ENCODE results near the gene SLC22A23. TPM values are rescaled to one million over a fixed set of nuclear protein-coding genes. Genes with fewer than 3 reads are reported as not detected.

Gene SLC22A23
- total RNA-seq, 1 experiment from 2014 or later = 6.8 TPM

GRCh38 chr6:3359101-3359752, 97.6 kb downstream of the SLC22A23 start:
- TF ChIP-seq, protein P1, sequence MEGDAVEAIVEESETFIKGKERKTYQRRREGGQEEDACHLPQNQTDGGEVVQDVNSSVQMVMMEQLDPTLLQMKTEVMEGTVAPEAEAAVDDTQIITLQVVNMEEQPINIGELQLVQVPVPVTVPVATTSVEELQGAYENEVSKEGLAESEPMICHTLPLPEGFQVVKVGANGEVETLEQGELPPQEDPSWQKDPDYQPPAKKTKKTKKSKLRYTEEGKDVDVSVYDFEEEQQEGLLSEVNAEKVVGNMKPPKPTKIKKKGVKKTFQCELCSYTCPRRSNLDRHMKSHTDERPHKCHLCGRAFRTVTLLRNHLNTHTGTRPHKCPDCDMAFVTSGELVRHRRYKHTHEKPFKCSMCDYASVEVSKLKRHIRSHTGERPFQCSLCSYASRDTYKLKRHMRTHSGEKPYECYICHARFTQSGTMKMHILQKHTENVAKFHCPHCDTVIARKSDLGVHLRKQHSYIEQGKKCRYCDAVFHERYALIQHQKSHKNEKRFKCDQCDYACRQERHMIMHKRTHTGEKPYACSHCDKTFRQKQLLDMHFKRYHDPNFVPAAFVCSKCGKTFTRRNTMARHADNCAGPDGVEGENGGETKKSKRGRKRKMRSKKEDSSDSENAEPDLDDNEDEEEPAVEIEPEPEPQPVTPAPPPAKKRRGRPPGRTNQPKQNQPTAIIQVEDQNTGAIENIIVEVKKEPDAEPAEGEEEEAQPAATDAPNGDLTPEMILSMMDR (conservative IDR thresholded peaks at IDR 0.05) = no peak
- no peak overlapping the region for H3K27ac ChIP-seq (ENCODE audit: insufficient read length, low read depth, low read length)
- no peak overlapping the region for H3T11ph ChIP-seq (ENCODE audit: low read length)
- no peak overlapping the region for H3K18ac ChIP-seq (ENCODE audit: insufficient read length, low read depth, low read length)
- H3K4ac ChIP-seq (ENCODE audit: low read depth, low read length) = no peak overlapping the region
- no peaks in the 10 kb centered on the region for H3K27me3 Mint-ChIP-seq (ENCODE audit: low read depth)
- no peak overlapping the region for H2BK15ac ChIP-seq (ENCODE audit: low read depth, low read length)
- peaks cover 51 to 55% of the 10 kb centered on the region in 2 experiments for H3K4me1 Mint-ChIP-seq
- H3K4me1 ChIP-seq (ENCODE audit: insufficient read depth, low read length) = peaks cover 15% of the 10 kb centered on the region; the same call in 1 of the 2 replicates
- DNase-seq = no peak
- H3K9ac ChIP-seq (ENCODE audit: extremely low read depth, insufficient read length, low read length) = no peak overlapping the region
- no peaks in the 10 kb centered on the region for H3K9me3 Mint-ChIP-seq
- H3K23me2 ChIP-seq (ENCODE audit: insufficient read length, low read depth, low read length, poor library complexity, severe bottlenecking) = no peaks in the 10 kb centered on the region
- no peak overlapping the region for H4K91ac ChIP-seq (ENCODE audit: insufficient read length, low read depth, low read length)
- H2AFZ ChIP-seq (ENCODE audit: low read length) = no peak overlapping the region
- H3K4me2 ChIP-seq (ENCODE audit: insufficient read depth, insufficient read length, low read length) = no peak overlapping the region
- no peak overlapping the region for H4K5ac ChIP-seq (ENCODE audit: insufficient read length, low read depth, low read length)
- no peak overlapping the region for H2BK20ac ChIP-seq (ENCODE audit: low read depth, low read length, poor library complexity, severe bottlenecking)
- H3K27ac Mint-ChIP-seq = no peak overlapping the region
- H2BK120ac ChIP-seq (ENCODE audit: low read depth, low read length, poor library complexity, severe bottlenecking) = no peak overlapping the region
- no peak overlapping the region for H3K14ac ChIP-seq (ENCODE audit: insufficient read depth, low read length)
- peaks cover 2% of the 10 kb centered on the region; the same call in 1 of the 2 replicates for H3K79me2 ChIP-seq (ENCODE audit: insufficient read depth, low read length)
- H3K4me3 Mint-ChIP-seq = no peak overlapping the region
- no peak overlapping the region for H4K8ac ChIP-seq (replicated peaks; ENCODE audit: insufficient read length, low read depth, low read length)
- no peaks in the 10 kb centered on the region for H4K20me1 ChIP-seq (ENCODE audit: control insufficient read depth, insufficient read depth, insufficient read length)
- no peak overlapping the region for H2AK5ac ChIP-seq (ENCODE audit: insufficient read length, low read length)
- H3K36me3 Mint-ChIP-seq (ENCODE audit: insufficient read depth in 1 of 3, low read depth in 3 of 3) = peaks cover 0 to 15% (median 5%) of the 10 kb centered on the region in 3 experiments; a peak in 5 of 7 replicates
- no peak overlapping the region for H3K23ac ChIP-seq (ENCODE audit: insufficient read length, low read depth, low read length)
- no peaks in the 10 kb centered on the region for H3K9me3 ChIP-seq (ENCODE audit: control insufficient read depth, low read depth, low read length)
- no peaks in the 10 kb centered on the region for H3K79me1 ChIP-seq (ENCODE audit: insufficient read depth, low read depth, low read length, poor library complexity, severe bottlenecking)
- H3K27me3 ChIP-seq (ENCODE audit: insufficient read depth, low read length) = no peaks in the 10 kb centered on the region
- no peak overlapping the region for H2BK12ac ChIP-seq (ENCODE audit: insufficient read length, low read depth, low read length)
- no peak overlapping the region for H3K56ac ChIP-seq (ENCODE audit: insufficient read length, low read depth, low read length)
- no CpG with 5 or more reads among the region's 10 CpGs for WGBS (ENCODE audit: extremely low coverage, insufficient read length, low lambda C conversion rate)
- H2BK5ac ChIP-seq (ENCODE audit: insufficient read length, low read length) = no peak overlapping the region
